ENCODE measurements around the gene ISG15. TPM values are rescaled to one million over a fixed set of nuclear protein-coding genes. Genes with fewer than 3 reads are reported as not detected.

Gene ISG15
- polyA plus RNA-seq, result 11.3 and 18.9 TPM in 2 replicates

GRCh38 chr1:1013105-1013921, at the start of gene ISG15:
ISG15 (plus strand) TSS chr1:1013497; CDS start chr1:1013574, 77 bp downstream.

GRCh38 chr1:966135-966703, 47.1 kb upstream of the ISG15 start, which contains the start of gene PLEKHN1:
PLEKHN1 (plus strand) TSS chr1:966482; CDS start chr1:966532, 50 bp downstream.

GRCh38 chr1:981955-982558, 31.2 kb upstream of the ISG15 start, which contains the start of gene PERM1:
PERM1 (minus strand) TSS chr1:982093; CDS start chr1:981029, 1,064 bp downstream.

GRCh38 chr1:999725-1000356, 13.5 kb upstream of the ISG15 start, which contains the start of gene HES4:
HES4 (minus strand) TSS chr1:1000097; CDS start chr1:999973, 124 bp downstream.

GRCh38 chr1:1020000-1020404, 6.7 kb downstream of the ISG15 start, which contains the start of gene AGRN:
AGRN (plus strand) TSS chr1:1020120; CDS start chr1:1020173, 53 bp downstream.

Other genes starting within 250 kb of the ISG15 start
- 0.13 TPM in 1 of 2 replicates, not detected in the other for gene SAMD11, start 89.6 kb upstream of the ISG15 start, polyA plus RNA-seq
- gene NOC2L, start 54.2 kb upstream of the ISG15 start, polyA plus RNA-seq, result 2.5 and 8.2 TPM in 2 replicates
- gene KLHL17, start 52.9 kb upstream of the ISG15 start, polyA plus RNA-seq, result 0.67 and 1.1 TPM in 2 replicates
- gene PLEKHN1, start 47.0 kb upstream of the ISG15 start, polyA plus RNA-seq, result not detected in 2 replicates
- gene PERM1, start 31.4 kb upstream of the ISG15 start, polyA plus RNA-seq, result not detected in 2 replicates
- gene HES4, start 13.4 kb upstream of the ISG15 start, polyA plus RNA-seq, result not detected in 2 replicates
- 0.13 TPM in 1 of 2 replicates, not detected in the other for gene AGRN, start 6.6 kb downstream of the ISG15 start, polyA plus RNA-seq
- not detected in 2 replicates for gene RNF223, start 60.8 kb downstream of the ISG15 start, polyA plus RNA-seq
- gene C1orf159, start 102.6 kb downstream of the ISG15 start, polyA plus RNA-seq, result 0.26 TPM in 1 of 2 replicates, not detected in the other
- not detected in 2 replicates for gene TTLL10, start 160.4 kb downstream of the ISG15 start, polyA plus RNA-seq
- not detected in 2 replicates for gene TNFRSF18, start 193.1 kb downstream of the ISG15 start, polyA plus RNA-seq
- not detected in 2 replicates for gene TNFRSF4, start 200.7 kb downstream of the ISG15 start, polyA plus RNA-seq
- 3.7 and 10.0 TPM in 2 replicates for gene SDF4, start 218.5 kb downstream of the ISG15 start, polyA plus RNA-seq
- 1.3 and 1.5 TPM in 2 replicates for gene B3GALT6, start 218.7 kb downstream of the ISG15 start, polyA plus RNA-seq
- gene C1QTNF12, start 233.2 kb downstream of the ISG15 start, polyA plus RNA-seq, result not detected in 2 replicates